Measurements from ENCODE around the gene CYSLTR2.

GRCh38 chr13:48723168-48723567 lies 69.4 kb downstream of the CYSLTR2 start:
- no peak for TF ChIP-seq POLR2AphosphoS5 (IDR thresholded peaks at IDR 0.05)
- no peak for TF ChIP-seq EZH2 (IDR thresholded peaks at IDR 0.05; ENCODE audit: borderline replicate concordance, insufficient read depth, low read length, poor library complexity, severe bottlenecking)
- no peak for TF ChIP-seq RAD21 (conservative IDR thresholded peaks at IDR 0.05)
- TF ChIP-seq, protein P1, sequence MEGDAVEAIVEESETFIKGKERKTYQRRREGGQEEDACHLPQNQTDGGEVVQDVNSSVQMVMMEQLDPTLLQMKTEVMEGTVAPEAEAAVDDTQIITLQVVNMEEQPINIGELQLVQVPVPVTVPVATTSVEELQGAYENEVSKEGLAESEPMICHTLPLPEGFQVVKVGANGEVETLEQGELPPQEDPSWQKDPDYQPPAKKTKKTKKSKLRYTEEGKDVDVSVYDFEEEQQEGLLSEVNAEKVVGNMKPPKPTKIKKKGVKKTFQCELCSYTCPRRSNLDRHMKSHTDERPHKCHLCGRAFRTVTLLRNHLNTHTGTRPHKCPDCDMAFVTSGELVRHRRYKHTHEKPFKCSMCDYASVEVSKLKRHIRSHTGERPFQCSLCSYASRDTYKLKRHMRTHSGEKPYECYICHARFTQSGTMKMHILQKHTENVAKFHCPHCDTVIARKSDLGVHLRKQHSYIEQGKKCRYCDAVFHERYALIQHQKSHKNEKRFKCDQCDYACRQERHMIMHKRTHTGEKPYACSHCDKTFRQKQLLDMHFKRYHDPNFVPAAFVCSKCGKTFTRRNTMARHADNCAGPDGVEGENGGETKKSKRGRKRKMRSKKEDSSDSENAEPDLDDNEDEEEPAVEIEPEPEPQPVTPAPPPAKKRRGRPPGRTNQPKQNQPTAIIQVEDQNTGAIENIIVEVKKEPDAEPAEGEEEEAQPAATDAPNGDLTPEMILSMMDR (IDR thresholded peaks at IDR 0.05; ENCODE audit: poor library complexity, severe bottlenecking), result no peak
- TF ChIP-seq EP300 (conservative IDR thresholded peaks at IDR 0.05; ENCODE audit: poor library complexity, severe bottlenecking), result no peak
- TF ChIP-seq REST (IDR thresholded peaks at IDR 0.05; ENCODE audit: borderline replicate concordance), result no peak

Data from neural cell (in vitro differentiated cells).